ENCODE results near the gene EHF. TPM values are rescaled to one million over a fixed set of nuclear protein-coding genes. Genes with fewer than 3 reads are reported as not detected.

The EHF gene
- total and polyA plus RNA-seq, 9 of the 15 experiments (the other 6 are each of a cell fraction or from before 2014, with no cell fraction given), result 0.04 to 0.54 (median 0.37) TPM

DNA sequence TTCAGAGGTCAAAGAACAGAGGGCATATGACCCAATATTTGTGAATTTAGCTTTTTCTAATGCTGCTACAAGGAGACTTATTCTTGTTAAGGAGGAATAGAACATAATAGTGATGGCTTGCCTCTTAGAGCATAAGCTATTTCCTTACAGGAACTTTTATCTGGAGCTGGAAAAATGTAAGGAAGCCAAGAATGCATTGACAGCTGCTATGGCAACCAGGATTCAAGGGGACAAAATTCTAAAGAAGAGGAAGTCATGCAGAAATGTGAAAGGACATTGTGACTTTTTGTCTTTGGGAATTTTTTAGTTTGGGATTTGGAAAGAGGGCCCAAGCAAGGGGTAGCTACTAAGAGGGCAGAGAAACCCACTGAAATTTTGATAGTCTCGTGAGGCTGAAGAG lies 51.1 kb downstream of the EHF start:
- ChIA-PET POLR2A (interaction anchor here (0.5 to 1.1 kb wide), 2 partner anchors 33 to 60 kb away, joined by 3 to 4 read pairs; no protein-coding TSS in a partner anchor), CTCF (ENCODE audit: low intra/inter-chr PET ratio) (no interaction called here)
- H3K9me3 ChIP-seq (replicated peaks; ENCODE audit: control insufficient read depth, insufficient read depth, low read depth, low read length), result no peaks in the 10 kb centered on the region
- no peaks in the 10 kb centered on the region for H3K79me2 ChIP-seq (ENCODE audit: control insufficient read depth, insufficient read depth, low read length)
- H3K4me1 ChIP-seq (replicated peaks in 1 of 2; ENCODE audit: control insufficient read depth in 2 of 2, insufficient read depth in 2 of 2, low read length in 2 of 2), result no peaks in the 10 kb centered on the region
- no peaks in the 10 kb centered on the region for H3K27me3 ChIP-seq (ENCODE audit: control insufficient read depth in 2 of 2, insufficient read depth in 2 of 2, low read length in 2 of 2)
- no peaks in the 10 kb centered on the region for H3K36me3 ChIP-seq (ENCODE audit: control insufficient read depth, insufficient read depth, low read length)
- no peak overlapping the region for H3K9ac ChIP-seq (ENCODE audit: insufficient read depth in 1 of 2, low read depth in 2 of 2, low read length in 2 of 2)
- no peak overlapping the region for H3K27ac ChIP-seq (ENCODE audit: extremely low read depth, low read depth, low read length)
- H3K9me1 ChIP-seq (ENCODE audit: control insufficient read depth, insufficient read depth, low read length), result no peaks in the 10 kb centered on the region
- no TSS peak for BruUV-seq (replicated peaks)
- intact Hi-C loops (cut with micrococcal nuclease), result no loop called here
- TF ChIP-seq RFX1 (IDR thresholded peaks at IDR 0.05), result peak; percentile 36
- no peak for TF ChIP-seq MYC (IDR thresholded peaks at IDR 0.05; ENCODE audit: low read depth, low read length)
- no peak for TF ChIP-seq MYC (CRISPR knock-in tag; IDR thresholded peaks at IDR 0.05; ENCODE audit: borderline replicate concordance, low read depth)
- ATAC-seq (no peak), DNase-seq (ENCODE audit: extremely low read depth in 1 of 4, low spot score in 3 of 4) (no peak), FAIRE-seq (no peak)
- in situ Hi-C loops (cut with MboI), result no loop called here
- H3K4me2 ChIP-seq (ENCODE audit: insufficient read depth, low read length), result no peak overlapping the region
- 20% methylated on average over 1 of the region's 1 CpG for WGBS (ENCODE audit: insufficient coverage, low coverage, missing lambda C conversion rate)
- H2AFZ ChIP-seq (ENCODE audit: low read depth, low read length), result no peak overlapping the region
- no peak overlapping the region for H3K4me3 ChIP-seq
- no peaks in the 10 kb centered on the region for H4K20me1 ChIP-seq (replicated peaks; ENCODE audit: control insufficient read depth, insufficient read depth, low read length)

DNA sequence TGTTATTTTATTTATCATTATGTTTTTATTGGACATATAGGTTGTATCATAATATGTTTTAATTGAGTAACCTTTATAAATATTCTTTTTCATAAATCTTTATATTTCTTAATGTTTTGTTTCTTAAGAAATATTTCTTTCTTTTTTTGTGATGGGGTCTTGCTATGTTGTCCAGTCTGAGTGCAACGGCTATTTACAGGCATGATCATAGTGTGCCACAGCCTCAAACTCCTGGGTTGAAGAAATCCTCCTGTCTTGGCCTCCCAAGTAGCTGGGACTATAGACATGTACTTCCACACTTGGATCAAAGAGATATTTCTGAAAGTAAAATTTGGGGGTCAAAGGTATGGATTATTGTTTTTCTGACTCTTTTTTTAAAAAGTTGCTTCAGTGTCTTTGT lies 53.1 kb downstream of the EHF start:
- H3K9ac ChIP-seq (ENCODE audit: insufficient read depth in 1 of 2, low read depth in 2 of 2, low read length in 2 of 2), result no peak overlapping the region
- no peak for FAIRE-seq
- no peak overlapping the region for H3K27ac ChIP-seq (ENCODE audit: extremely low read depth, low read depth, low read length)
- in situ Hi-C loops (cut with MboI) (no loop called here), intact Hi-C loops (cut with micrococcal nuclease) (no loop called here)
- H2AFZ ChIP-seq (ENCODE audit: low read depth, low read length), result no peak overlapping the region
- no peak overlapping the region for H3K4me3 ChIP-seq
- H3K27me3 ChIP-seq (ENCODE audit: control insufficient read depth in 2 of 2, insufficient read depth in 2 of 2, low read length in 2 of 2), result no peaks in the 10 kb centered on the region
- no peaks in the 10 kb centered on the region for H3K79me2 ChIP-seq (ENCODE audit: control insufficient read depth, insufficient read depth, low read length)
- no peak for ATAC-seq
- ChIA-PET CTCF (ENCODE audit: low intra/inter-chr PET ratio) (no interaction called here), POLR2A (no interaction called here)
- 0% methylated on average over 1 of the region's 1 CpG for WGBS (ENCODE audit: insufficient coverage, low coverage, missing lambda C conversion rate)
- no peaks in the 10 kb centered on the region for H3K36me3 ChIP-seq (ENCODE audit: control insufficient read depth, insufficient read depth, low read length)
- no peaks in the 10 kb centered on the region for H3K4me1 ChIP-seq (replicated peaks in 1 of 2; ENCODE audit: control insufficient read depth in 2 of 2, insufficient read depth in 2 of 2, low read length in 2 of 2)
- BruUV-seq (replicated peaks), result no TSS peak
- no peak overlapping the region for H3K4me2 ChIP-seq (ENCODE audit: insufficient read depth, low read length)
- no peaks in the 10 kb centered on the region for H3K9me1 ChIP-seq (ENCODE audit: control insufficient read depth, insufficient read depth, low read length)
- no peaks in the 10 kb centered on the region for H3K9me3 ChIP-seq (replicated peaks; ENCODE audit: control insufficient read depth, insufficient read depth, low read depth, low read length)
- H4K20me1 ChIP-seq (replicated peaks; ENCODE audit: control insufficient read depth, insufficient read depth, low read length), result no peaks in the 10 kb centered on the region
- DNase-seq (ENCODE audit: extremely low read depth in 1 of 4, low spot score in 3 of 4), result no peak
- TF ChIP-seq ZNF121 (CRISPR knock-in tag; conservative IDR thresholded peaks at IDR 0.05) (peak; percentile 86), BCOR (IDR thresholded peaks at IDR 0.05) (peak; percentile 48; the same call in 1 of the 2 replicates)
- TF ChIP-seq, protein P1, sequence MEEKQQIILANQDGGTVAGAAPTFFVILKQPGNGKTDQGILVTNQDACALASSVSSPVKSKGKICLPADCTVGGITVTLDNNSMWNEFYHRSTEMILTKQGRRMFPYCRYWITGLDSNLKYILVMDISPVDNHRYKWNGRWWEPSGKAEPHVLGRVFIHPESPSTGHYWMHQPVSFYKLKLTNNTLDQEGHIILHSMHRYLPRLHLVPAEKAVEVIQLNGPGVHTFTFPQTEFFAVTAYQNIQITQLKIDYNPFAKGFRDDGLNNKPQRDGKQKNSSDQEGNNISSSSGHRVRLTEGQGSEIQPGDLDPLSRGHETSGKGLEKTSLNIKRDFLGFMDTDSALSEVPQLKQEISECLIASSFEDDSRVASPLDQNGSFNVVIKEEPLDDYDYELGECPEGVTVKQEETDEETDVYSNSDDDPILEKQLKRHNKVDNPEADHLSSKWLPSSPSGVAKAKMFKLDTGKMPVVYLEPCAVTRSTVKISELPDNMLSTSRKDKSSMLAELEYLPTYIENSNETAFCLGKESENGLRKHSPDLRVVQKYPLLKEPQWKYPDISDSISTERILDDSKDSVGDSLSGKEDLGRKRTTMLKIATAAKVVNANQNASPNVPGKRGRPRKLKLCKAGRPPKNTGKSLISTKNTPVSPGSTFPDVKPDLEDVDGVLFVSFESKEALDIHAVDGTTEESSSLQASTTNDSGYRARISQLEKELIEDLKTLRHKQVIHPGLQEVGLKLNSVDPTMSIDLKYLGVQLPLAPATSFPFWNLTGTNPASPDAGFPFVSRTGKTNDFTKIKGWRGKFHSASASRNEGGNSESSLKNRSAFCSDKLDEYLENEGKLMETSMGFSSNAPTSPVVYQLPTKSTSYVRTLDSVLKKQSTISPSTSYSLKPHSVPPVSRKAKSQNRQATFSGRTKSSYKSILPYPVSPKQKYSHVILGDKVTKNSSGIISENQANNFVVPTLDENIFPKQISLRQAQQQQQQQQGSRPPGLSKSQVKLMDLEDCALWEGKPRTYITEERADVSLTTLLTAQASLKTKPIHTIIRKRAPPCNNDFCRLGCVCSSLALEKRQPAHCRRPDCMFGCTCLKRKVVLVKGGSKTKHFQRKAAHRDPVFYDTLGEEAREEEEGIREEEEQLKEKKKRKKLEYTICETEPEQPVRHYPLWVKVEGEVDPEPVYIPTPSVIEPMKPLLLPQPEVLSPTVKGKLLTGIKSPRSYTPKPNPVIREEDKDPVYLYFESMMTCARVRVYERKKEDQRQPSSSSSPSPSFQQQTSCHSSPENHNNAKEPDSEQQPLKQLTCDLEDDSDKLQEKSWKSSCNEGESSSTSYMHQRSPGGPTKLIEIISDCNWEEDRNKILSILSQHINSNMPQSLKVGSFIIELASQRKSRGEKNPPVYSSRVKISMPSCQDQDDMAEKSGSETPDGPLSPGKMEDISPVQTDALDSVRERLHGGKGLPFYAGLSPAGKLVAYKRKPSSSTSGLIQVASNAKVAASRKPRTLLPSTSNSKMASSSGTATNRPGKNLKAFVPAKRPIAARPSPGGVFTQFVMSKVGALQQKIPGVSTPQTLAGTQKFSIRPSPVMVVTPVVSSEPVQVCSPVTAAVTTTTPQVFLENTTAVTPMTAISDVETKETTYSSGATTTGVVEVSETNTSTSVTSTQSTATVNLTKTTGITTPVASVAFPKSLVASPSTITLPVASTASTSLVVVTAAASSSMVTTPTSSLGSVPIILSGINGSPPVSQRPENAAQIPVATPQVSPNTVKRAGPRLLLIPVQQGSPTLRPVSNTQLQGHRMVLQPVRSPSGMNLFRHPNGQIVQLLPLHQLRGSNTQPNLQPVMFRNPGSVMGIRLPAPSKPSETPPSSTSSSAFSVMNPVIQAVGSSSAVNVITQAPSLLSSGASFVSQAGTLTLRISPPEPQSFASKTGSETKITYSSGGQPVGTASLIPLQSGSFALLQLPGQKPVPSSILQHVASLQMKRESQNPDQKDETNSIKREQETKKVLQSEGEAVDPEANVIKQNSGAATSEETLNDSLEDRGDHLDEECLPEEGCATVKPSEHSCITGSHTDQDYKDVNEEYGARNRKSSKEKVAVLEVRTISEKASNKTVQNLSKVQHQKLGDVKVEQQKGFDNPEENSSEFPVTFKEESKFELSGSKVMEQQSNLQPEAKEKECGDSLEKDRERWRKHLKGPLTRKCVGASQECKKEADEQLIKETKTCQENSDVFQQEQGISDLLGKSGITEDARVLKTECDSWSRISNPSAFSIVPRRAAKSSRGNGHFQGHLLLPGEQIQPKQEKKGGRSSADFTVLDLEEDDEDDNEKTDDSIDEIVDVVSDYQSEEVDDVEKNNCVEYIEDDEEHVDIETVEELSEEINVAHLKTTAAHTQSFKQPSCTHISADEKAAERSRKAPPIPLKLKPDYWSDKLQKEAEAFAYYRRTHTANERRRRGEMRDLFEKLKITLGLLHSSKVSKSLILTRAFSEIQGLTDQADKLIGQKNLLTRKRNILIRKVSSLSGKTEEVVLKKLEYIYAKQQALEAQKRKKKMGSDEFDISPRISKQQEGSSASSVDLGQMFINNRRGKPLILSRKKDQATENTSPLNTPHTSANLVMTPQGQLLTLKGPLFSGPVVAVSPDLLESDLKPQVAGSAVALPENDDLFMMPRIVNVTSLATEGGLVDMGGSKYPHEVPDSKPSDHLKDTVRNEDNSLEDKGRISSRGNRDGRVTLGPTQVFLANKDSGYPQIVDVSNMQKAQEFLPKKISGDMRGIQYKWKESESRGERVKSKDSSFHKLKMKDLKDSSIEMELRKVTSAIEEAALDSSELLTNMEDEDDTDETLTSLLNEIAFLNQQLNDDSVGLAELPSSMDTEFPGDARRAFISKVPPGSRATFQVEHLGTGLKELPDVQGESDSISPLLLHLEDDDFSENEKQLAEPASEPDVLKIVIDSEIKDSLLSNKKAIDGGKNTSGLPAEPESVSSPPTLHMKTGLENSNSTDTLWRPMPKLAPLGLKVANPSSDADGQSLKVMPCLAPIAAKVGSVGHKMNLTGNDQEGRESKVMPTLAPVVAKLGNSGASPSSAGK (IDR thresholded peaks at IDR 0.05), result no peak

Data from K562 (cell line).